Loucy (cell line): Measurements from ENCODE around the gene RHOF.
A peak's percentile ranks its signal among the peaks of the same experiment; 100 is the strongest.

Experiments used
- H2AFZ ChIP-seq: fragments of 200-600 bp; sonication (generic); 2 replicates; pipeline ENCODE4 v1.6.0; 2016; ENCODE audit warnings: antibody characterized with exemption, mild to moderate bottlenecking, low read length, moderate library complexity
- H3F3A ChIP-seq: fragments of 200-600 bp; 2 replicates; pipeline ENCODE4 v1.6.0; 2016; ENCODE audit warnings: antibody characterized with exemption, low read depth, mild to moderate bottlenecking
- H3K27me3 ChIP-seq: fragments of 200-600 bp; sonication (generic); 2 replicates; pipeline ENCODE4 v1.6.1; 2014; ENCODE audit warnings: low read length, mild to moderate bottlenecking; ENCODE audit not compliant: insufficient read depth, poor library complexity, severe bottlenecking
- H3K36me3 ChIP-seq: fragments of 200-600 bp; sonication (generic); 2 replicates; pipeline ENCODE4 v1.6.1; 2016; ENCODE audit warnings: low read length; ENCODE audit not compliant: insufficient read depth
- H3K4me1 ChIP-seq: fragments of 200-600 bp; sonication (generic); 2 replicates; pipeline ENCODE4 v1.5.1; 2014; ENCODE audit warnings: low read length, mild to moderate bottlenecking; ENCODE audit not compliant: insufficient read depth, poor library complexity, severe bottlenecking
- H3K4me2 ChIP-seq: fragments of 200-600 bp; sonication (generic); 2 replicates; pipeline ENCODE4 v1.6.0; 2014; ENCODE audit warnings: antibody characterized with exemption, low read length, low read depth, mild to moderate bottlenecking; ENCODE audit not compliant: poor library complexity, severe bottlenecking
- H3K4me3 ChIP-seq: fragments of 200-600 bp; sonication (generic); 2 replicates; pipeline ENCODE4 v1.5.1; 2014; ENCODE audit warnings: low read length, mild to moderate bottlenecking, mixed read lengths; ENCODE audit not compliant: poor library complexity, severe bottlenecking
- H3K79me2 ChIP-seq: fragments of 200-600 bp; sonication (generic); 2 replicates; pipeline ENCODE4 v1.6.1; 2014; ENCODE audit warnings: low read length; ENCODE audit not compliant: insufficient read depth
- H3K9ac ChIP-seq: fragments of 200-600 bp; sonication (generic); 2 replicates; pipeline ENCODE4 v1.6.0; 2014; ENCODE audit warnings: mild to moderate bottlenecking, low read depth, low read length, moderate library complexity; ENCODE audit not compliant: poor library complexity, severe bottlenecking
- H3K9me2 ChIP-seq: fragments of 200-600 bp; sonication (generic); replicated peaks from 2 replicates; pipeline ENCODE4 v1.6.1; 2016; ENCODE audit warnings: low read depth, low read length, mixed read lengths
- H3K9me3 ChIP-seq: fragments of 200-600 bp; sonication (generic); 2 replicates; pipeline ENCODE4 v1.6.1; 2014; ENCODE audit warnings: mild to moderate bottlenecking, antibody characterized with exemption, low read length, low read depth; ENCODE audit not compliant: insufficient read depth
- H4K20me1 ChIP-seq: fragments of 200-600 bp; sonication (generic); 2 replicates; pipeline ENCODE4 v1.6.0; 2014; ENCODE audit warnings: antibody characterized with exemption, low read length, mild to moderate bottlenecking; ENCODE audit not compliant: insufficient read depth, poor library complexity, severe bottlenecking
- EZH2phosphoT487 ChIP-seq: fragments of 200-600 bp; IDR thresholded peaks from 2 replicates; pipeline ENCODE4 v1.6.1; 2018; ENCODE audit warnings: antibody characterized with exemption, mild to moderate bottlenecking, moderate library complexity, borderline replicate concordance
- TF ChIP-seq, protein P1 (sequence below): fragments of 200-600 bp; sonication (generic); conservative IDR thresholded peaks from 2 replicates; pipeline ENCODE4 v1.5.1; 2014; ENCODE audit warnings: mild to moderate bottlenecking, antibody characterized with exemption, low read length

RHOF gene

GRCh38 chr12:121787063-121788025 lies 6.1 kb downstream of the RHOF start:
- Histone ChIP-seq H3K4me3 (no peak overlapping the region), H3K4me2 (peak overlapping the region; percentile 95), H3K79me2 (peaks cover 87% of the 10 kb centered on the region), H3K9me3 (no peaks in the 10 kb centered on the region), H3K9me2 (no peaks in the 10 kb centered on the region), H3K9ac (peak overlapping the region; percentile 77), H4K20me1 (peaks cover 28% of the 10 kb centered on the region), H3K36me3 (peaks cover 5% of the 10 kb centered on the region; the same call in 1 of the 2 replicates), H3K27me3 (no peaks in the 10 kb centered on the region), H3F3A (peaks cover 3% of the 10 kb centered on the region; the same call in 1 of the 2 replicates), H3K4me1 (peaks cover 57% of the 10 kb centered on the region), H2AFZ (no peak overlapping the region)
- no peak for TF ChIP-seq EZH2phosphoT487
- TF ChIP-seq, protein P1, sequence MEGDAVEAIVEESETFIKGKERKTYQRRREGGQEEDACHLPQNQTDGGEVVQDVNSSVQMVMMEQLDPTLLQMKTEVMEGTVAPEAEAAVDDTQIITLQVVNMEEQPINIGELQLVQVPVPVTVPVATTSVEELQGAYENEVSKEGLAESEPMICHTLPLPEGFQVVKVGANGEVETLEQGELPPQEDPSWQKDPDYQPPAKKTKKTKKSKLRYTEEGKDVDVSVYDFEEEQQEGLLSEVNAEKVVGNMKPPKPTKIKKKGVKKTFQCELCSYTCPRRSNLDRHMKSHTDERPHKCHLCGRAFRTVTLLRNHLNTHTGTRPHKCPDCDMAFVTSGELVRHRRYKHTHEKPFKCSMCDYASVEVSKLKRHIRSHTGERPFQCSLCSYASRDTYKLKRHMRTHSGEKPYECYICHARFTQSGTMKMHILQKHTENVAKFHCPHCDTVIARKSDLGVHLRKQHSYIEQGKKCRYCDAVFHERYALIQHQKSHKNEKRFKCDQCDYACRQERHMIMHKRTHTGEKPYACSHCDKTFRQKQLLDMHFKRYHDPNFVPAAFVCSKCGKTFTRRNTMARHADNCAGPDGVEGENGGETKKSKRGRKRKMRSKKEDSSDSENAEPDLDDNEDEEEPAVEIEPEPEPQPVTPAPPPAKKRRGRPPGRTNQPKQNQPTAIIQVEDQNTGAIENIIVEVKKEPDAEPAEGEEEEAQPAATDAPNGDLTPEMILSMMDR, result no peak

- Histone ChIP-seq H3K9ac (no peak overlapping the region), H3K4me1 (peaks cover 52% of the 10 kb centered on the region), H3K9me2 (no peaks in the 10 kb centered on the region), H3K79me2 (peaks cover 87% of the 10 kb centered on the region), H3K36me3 (peaks cover 5% of the 10 kb centered on the region; the same call in 1 of the 2 replicates), H3K27me3 (no peaks in the 10 kb centered on the region), H3K9me3 (no peaks in the 10 kb centered on the region), H2AFZ (no peak overlapping the region), H3K4me3 (no peak overlapping the region), H4K20me1 (peaks cover 27% of the 10 kb centered on the region), H3F3A (peaks cover 3% of the 10 kb centered on the region; the same call in 1 of the 2 replicates), H3K4me2 (no peak overlapping the region)
- TF ChIP-seq, protein P1, result no peak
- TF ChIP-seq EZH2phosphoT487, result no peak
Measured at GRCh38 chr12:121786440-121786825, 7.1 kb downstream of the RHOF start.

DNA sequence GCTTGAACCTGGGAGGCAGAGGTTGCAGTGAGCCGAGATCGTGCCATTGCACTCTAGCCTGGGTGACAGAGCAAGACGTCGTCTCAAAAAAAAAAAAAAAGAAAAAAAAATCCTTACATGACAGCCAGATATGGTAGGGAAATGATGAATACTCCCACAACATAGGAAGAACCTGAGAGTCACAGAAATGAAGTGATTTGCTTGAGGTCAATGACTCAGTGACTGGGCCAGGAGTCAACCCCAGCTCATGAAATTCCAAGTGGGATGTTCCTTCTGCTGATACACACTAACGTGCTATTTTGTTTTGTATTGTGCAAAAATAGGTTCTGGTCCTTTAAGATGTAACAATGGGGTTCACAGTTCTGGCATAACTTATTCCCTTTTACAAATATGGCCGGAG lies 9.0 kb downstream of the RHOF start:
- Histone ChIP-seq H3K36me3 (peaks cover 22% of the 10 kb centered on the region; the same call in 1 of the 2 replicates), H3K27me3 (no peaks in the 10 kb centered on the region), H3F3A (no peaks in the 10 kb centered on the region; the same call in 1 of the 2 replicates), H3K9me2 (no peaks in the 10 kb centered on the region), H3K4me1 (peaks cover 37% of the 10 kb centered on the region), H3K9me3 (no peaks in the 10 kb centered on the region), H4K20me1 (peaks cover 27% of the 10 kb centered on the region), H2AFZ (no peak overlapping the region), H3K4me3 (no peak overlapping the region), H3K9ac (no peak overlapping the region), H3K79me2 (peaks cover 78% of the 10 kb centered on the region), H3K4me2 (no peak overlapping the region)
- no peak for TF ChIP-seq EZH2phosphoT487
- TF ChIP-seq, protein P1, result no peak
